SHP77 treated with DMSO at 0.1 percent for 48 hours (cell line): Measurements from ENCODE around the gene AGO4.
"Not testable (repeated sequence)": the region's sequence is repeated elsewhere in the genome, so short reads cannot be mapped to it uniquely, and the experiment has no call there.

Source experiments
- DNase-seq: peaks from one replicate; lab custom pipeline; 2025; lab: John Stamatoyannopoulos, UW

The AGO4 gene

GRCh38 chr1:35863881-35864625 lies 56.2 kb downstream of the AGO4 start:
- DNase-seq: no peak

GRCh38 chr1:35864813-35865212 lies 57.0 kb downstream of the AGO4 start:
- DNase-seq: no peak

- no peak for DNase-seq
Observed at GRCh38 chr1:35866991-35867390, 59.2 kb downstream of the AGO4 start.

- DNase-seq: not testable (repeated sequence)
Observed at GRCh38 chr1:35869245-35869950, 61.6 kb downstream of the AGO4 start.

GRCh38 chr1:35870651-35871309 lies 63.0 kb downstream of the AGO4 start:
- no peak for DNase-seq

- DNase-seq: no peak
Observed at GRCh38 chr1:35873243-35873750, 65.5 kb downstream of the AGO4 start.

- DNase-seq: not testable (repeated sequence)
Observed at GRCh38 chr1:35874115-35874514, 66.3 kb downstream of the AGO4 start.

- no peak for DNase-seq
Observed at GRCh38 chr1:35876988-35877387, 69.2 kb downstream of the AGO4 start.

GRCh38 chr1:35881850-35882273 lies 74.0 kb downstream of the AGO4 start:
- no peak for DNase-seq

GRCh38 chr1:35882586-35882944 lies 74.7 kb downstream of the AGO4 start:
- DNase-seq: no peak

- DNase-seq: peak; percentile 68
Observed at GRCh38 chr1:35882945-35883634, 75.3 kb downstream of the AGO4 start, which contains the start of gene AGO1. AGO1 (plus strand) TSS chr1:35883209; CDS start chr1:35883422, 213 bp downstream.

GRCh38 chr1:35883635-35884101 lies 75.9 kb downstream of the AGO4 start:
- DNase-seq: peak; percentile 10

- no peak for DNase-seq
Observed at GRCh38 chr1:35884934-35885333, 77.1 kb downstream of the AGO4 start.

- no peak for DNase-seq
Observed at GRCh38 chr1:35885961-35886558, 78.2 kb downstream of the AGO4 start.

- DNase-seq: no peak
Observed at GRCh38 chr1:35886577-35887431, 79.0 kb downstream of the AGO4 start.

- no peak for DNase-seq
Observed at GRCh38 chr1:35887508-35887907, 79.7 kb downstream of the AGO4 start.

- no peak for DNase-seq
Observed at GRCh38 chr1:35888255-35888654, 80.4 kb downstream of the AGO4 start.

GRCh38 chr1:35888981-35889380 lies 81.2 kb downstream of the AGO4 start:
- DNase-seq: not testable (repeated sequence)

GRCh38 chr1:35893051-35893879 lies 85.4 kb downstream of the AGO4 start:
- DNase-seq: no peak

- no peak for DNase-seq
Observed at GRCh38 chr1:35894183-35894582, 86.4 kb downstream of the AGO4 start.
